MM.1S (cell line): Measurements from ENCODE around the gene PLK5.
"Not testable (repeated sequence)": the region's sequence is repeated elsewhere in the genome, so short reads cannot be mapped to it uniquely, and the experiment has no call there.

Experiments used
- DNase-seq: peaks from one replicate; pipeline ENCODE4 v3.0.0-alpha.2; 2015
- H2AFZ ChIP-seq: fragments of 300-600 bp; sonication (generic); 2 replicates; pipeline ENCODE4 v1.6.0; 2016; ENCODE audit warnings: antibody characterized with exemption, low read length
- H3F3A ChIP-seq: fragments of 300-600 bp; sonication (generic); 2 replicates; pipeline ENCODE4 v1.6.1; 2016; ENCODE audit warnings: mild to moderate bottlenecking, antibody characterized with exemption, low read length, moderate library complexity, mixed read lengths; ENCODE audit not compliant: insufficient read depth
- H3K27ac ChIP-seq: fragments of 300-600 bp; sonication (generic); 2 replicates; pipeline ENCODE4 v1.5.1; 2016; ENCODE audit warnings: mild to moderate bottlenecking, low read length
- H3K27me3 ChIP-seq: fragments of 300-600 bp; sonication (generic); replicated peaks from 2 replicates; pipeline ENCODE4 v1.6.0; 2016; ENCODE audit warnings: low read length; ENCODE audit not compliant: insufficient read depth
- H3K36me3 ChIP-seq: fragments of 300-600 bp; sonication (generic); replicated peaks from 2 replicates; pipeline ENCODE4 v1.6.1; 2016; ENCODE audit warnings: mild to moderate bottlenecking, low read length, mixed read lengths; ENCODE audit not compliant: insufficient read depth
- H3K4me1 ChIP-seq: fragments of 300-600 bp; sonication (generic); 2 replicates; pipeline ENCODE4 v1.6.1; 2016; ENCODE audit warnings: low read length, mixed read lengths
- H3K4me2 ChIP-seq: fragments of 300-600 bp; sonication (generic); 2 replicates; pipeline ENCODE4 v1.6.0; 2016; ENCODE audit warnings: low read depth, low read length
- H3K4me3 ChIP-seq: fragments of 300-600 bp; sonication (generic); 2 replicates; pipeline ENCODE4 v1.5.1; 2016; ENCODE audit warnings: low read length, mixed read lengths
- H3K79me2 ChIP-seq: fragments of 300-600 bp; sonication (generic); 2 replicates; pipeline ENCODE4 v1.6.1; 2016; ENCODE audit warnings: mixed run types, low read length, mixed read lengths
- H3K9ac ChIP-seq: fragments of 300-600 bp; sonication (generic); 2 replicates; pipeline ENCODE4 v1.6.1; 2016; ENCODE audit warnings: low read length, mixed read lengths
- H3K9me2 ChIP-seq: fragments of 300-600 bp; sonication (generic); replicated peaks from 2 replicates; pipeline ENCODE4 v1.6.1; 2016; ENCODE audit warnings: mild to moderate bottlenecking, low read length, mixed read lengths; ENCODE audit not compliant: insufficient read depth
- H3K9me3 ChIP-seq: fragments of 300-600 bp; sonication (generic); replicated peaks from 2 replicates; pipeline ENCODE4 v1.6.1; 2016; ENCODE audit warnings: mild to moderate bottlenecking, low read length, mixed read lengths; ENCODE audit not compliant: insufficient read depth
- H4K20me1 ChIP-seq: fragments of 300-600 bp; sonication (generic); 2 replicates; pipeline ENCODE4 v1.6.1; 2016; ENCODE audit warnings: mild to moderate bottlenecking, low read length, moderate library complexity, mixed read lengths; ENCODE audit not compliant: insufficient read depth
- CTCF ChIP-seq: fragments of 300-600 bp; sonication (generic); IDR thresholded peaks from 2 replicates; pipeline ENCODE4 v1.5.1; 2016; ENCODE audit warnings: antibody characterized with exemption, low read length, mixed read lengths
- EZH2 ChIP-seq: fragments of 300-600 bp; sonication (generic); optimal IDR thresholded peaks from 2 replicates; pipeline ENCODE3; 2017; ENCODE audit warnings: low read depth, mild to moderate bottlenecking, antibody characterized with exemption, low read length, mixed read lengths
- EZH2phosphoT487 ChIP-seq: fragments of 300-600 bp; sonication (generic); IDR thresholded peaks from 2 replicates; pipeline ENCODE4 v1.6.1; 2018; ENCODE audit warnings: antibody characterized with exemption, low read length

Gene PLK5

GRCh38 chr19:1497578-1498235 lies 26.2 kb upstream of the PLK5 start:
- Histone ChIP-seq H3K27ac (no peak overlapping the region), H3K79me2 (no peaks in the 10 kb centered on the region), H3F3A (no peaks in the 10 kb centered on the region), H4K20me1 (no peaks in the 10 kb centered on the region), H2AFZ (no peak overlapping the region), H3K4me1 (no peaks in the 10 kb centered on the region), H3K9me3 (no peaks in the 10 kb centered on the region), H3K4me3 (no peak overlapping the region), H3K27me3 (peaks cover 77% of the 10 kb centered on the region), H3K4me2 (no peak overlapping the region), H3K9ac (no peak overlapping the region), H3K9me2 (no peaks in the 10 kb centered on the region), H3K36me3 (no peaks in the 10 kb centered on the region)
- DNase-seq: no peak
- TF ChIP-seq CTCF: no peak

GRCh38 chr19:1499231-1499630 lies 24.6 kb upstream of the PLK5 start:
- not testable (repeated sequence) for DNase-seq, H3K9ac ChIP-seq, H3K9me3 ChIP-seq, H3K4me1 ChIP-seq, H3K9me2 ChIP-seq, H3F3A ChIP-seq, H4K20me1 ChIP-seq, H3K79me2 ChIP-seq, H3K4me2 ChIP-seq, H3K27ac ChIP-seq, H3K4me3 ChIP-seq, H3K36me3 ChIP-seq, H2AFZ ChIP-seq
- peaks cover 77% of the 10 kb centered on the region for H3K27me3 ChIP-seq

GRCh38 chr19:1501200-1501595 lies 22.7 kb upstream of the PLK5 start:
- no peaks in the 10 kb centered on the region for H3F3A ChIP-seq
- no peaks in the 10 kb centered on the region for H3K9me2 ChIP-seq
- no peaks in the 10 kb centered on the region for H4K20me1 ChIP-seq
- H3K4me1 ChIP-seq: no peaks in the 10 kb centered on the region
- no peak overlapping the region for H2AFZ ChIP-seq
- no peak overlapping the region for H3K9ac ChIP-seq
- no peak overlapping the region for H3K27ac ChIP-seq
- H3K36me3 ChIP-seq: no peaks in the 10 kb centered on the region
- TF ChIP-seq EZH2phosphoT487: no peak
- no peak for TF ChIP-seq CTCF
- no peak for TF ChIP-seq EZH2
- no peak overlapping the region for H3K4me3 ChIP-seq
- DNase-seq: no peak
- no peaks in the 10 kb centered on the region for H3K79me2 ChIP-seq
- no peaks in the 10 kb centered on the region for H3K9me3 ChIP-seq
- H3K27me3 ChIP-seq: peaks cover 77% of the 10 kb centered on the region
- H3K4me2 ChIP-seq: no peak overlapping the region

- Histone ChIP-seq H3F3A (no peaks in the 10 kb centered on the region), H3K27ac (no peak overlapping the region), H3K9ac (no peak overlapping the region), H3K9me3 (no peaks in the 10 kb centered on the region), H3K9me2 (no peaks in the 10 kb centered on the region), H4K20me1 (no peaks in the 10 kb centered on the region), H3K36me3 (no peaks in the 10 kb centered on the region), H3K27me3 (peaks cover 68% of the 10 kb centered on the region), H2AFZ (no peak overlapping the region), H3K79me2 (no peaks in the 10 kb centered on the region), H3K4me2 (no peak overlapping the region), H3K4me1 (no peaks in the 10 kb centered on the region), H3K4me3 (no peak overlapping the region)
- TF ChIP-seq EZH2phosphoT487 (no peak), CTCF (no peak), EZH2 (no peak)
- DNase-seq: no peak
Observed at GRCh38 chr19:1502433-1503088, 21.3 kb upstream of the PLK5 start.
